OCI-LY1 (cell line): ENCODE data around the gene RBMS3.

ENCODE experiments used
- H2AFZ ChIP-seq: fragments of 200-600 bp; sonication (generic), shearing (Covaris generic); 2 replicates; pipeline ENCODE4 v1.6.0; 2014; ENCODE audit warnings: antibody characterized with exemption, mild to moderate bottlenecking, low read length
- H3F3A ChIP-seq: fragments of 200-600 bp; sonication (generic), shearing (Covaris generic); 2 replicates; pipeline ENCODE4 v1.6.0; 2014; ENCODE audit warnings: mild to moderate bottlenecking, antibody characterized with exemption, low read length, moderate library complexity; ENCODE audit not compliant: insufficient read depth
- H3K27ac ChIP-seq: fragments of 200-600 bp; sonication (generic); 2 replicates; pipeline ENCODE4 v1.5.1; 2014; ENCODE audit warnings: low read length, mixed run types, mild to moderate bottlenecking, low read depth; ENCODE audit not compliant: poor library complexity, severe bottlenecking
- H3K27me3 ChIP-seq: fragments of 200-600 bp; sonication (generic); 2 replicates; pipeline ENCODE4 v1.6.0; 2014; ENCODE audit warnings: antibody characterized with exemption, mild to moderate bottlenecking, low read length, moderate library complexity; ENCODE audit not compliant: insufficient read depth
- H3K36me3 ChIP-seq: fragments of 200-600 bp; sonication (generic); 2 replicates; pipeline ENCODE4 v1.6.1; 2014; ENCODE audit warnings: mild to moderate bottlenecking, antibody characterized with exemption, low read length, moderate library complexity, mixed read lengths; ENCODE audit not compliant: insufficient read depth
- H3K4me1 ChIP-seq: fragments of 200-600 bp; sonication (generic); 2 replicates; pipeline ENCODE4 v1.5.1; 2014; ENCODE audit warnings: mild to moderate bottlenecking, low read length, moderate library complexity; ENCODE audit not compliant: insufficient read depth, severe bottlenecking
- H3K4me2 ChIP-seq: fragments of 200-600 bp; sonication (generic), shearing (Covaris generic); 2 replicates; pipeline ENCODE4 v1.6.1; 2014; ENCODE audit warnings: low read length
- H3K4me3 ChIP-seq: fragments of 200-600 bp; sonication (generic); 2 replicates; pipeline ENCODE4 v1.5.1; 2014; ENCODE audit warnings: low read length, low read depth, mild to moderate bottlenecking, mixed read lengths; ENCODE audit not compliant: poor library complexity, severe bottlenecking
- H3K79me2 ChIP-seq: fragments of 200-600 bp; shearing (Covaris generic); 2 replicates; pipeline ENCODE4 v1.6.1; 2016; ENCODE audit warnings: mixed run types, low read length, mixed read lengths; ENCODE audit not compliant: insufficient read depth
- H3K9ac ChIP-seq: fragments of 200-600 bp; sonication (generic), shearing (Covaris generic); 2 replicates; pipeline ENCODE4 v1.6.1; 2014; ENCODE audit warnings: mild to moderate bottlenecking, low read length, mixed read lengths
- H3K9me2 ChIP-seq: fragments of 200-600 bp; sonication (generic), shearing (Covaris generic); 2 replicates; pipeline ENCODE4 v1.6.1; 2014; ENCODE audit warnings: low read depth, mild to moderate bottlenecking, low read length, mixed read lengths
- H3K9me3 ChIP-seq: fragments of 200-600 bp; shearing (Covaris generic); 2 replicates; pipeline ENCODE4 v1.6.1; 2014; ENCODE audit warnings: low read length, mixed read lengths
- H4K20me1 ChIP-seq: fragments of 200-600 bp; sonication (generic), shearing (Covaris generic); 2 replicates; pipeline ENCODE4 v1.6.0; 2016; ENCODE audit warnings: mild to moderate bottlenecking, low read length; ENCODE audit not compliant: insufficient read depth
- CTCF ChIP-seq: fragments of 200-600 bp; sonication (generic), shearing (Covaris generic); IDR thresholded peaks from 2 replicates; pipeline ENCODE4 v1.5.1; 2017; ENCODE audit warnings: mild to moderate bottlenecking, antibody characterized with exemption, low read length, moderate library complexity, mixed read lengths
- EZH2 ChIP-seq: fragments of 200-600 bp; sonication (generic), shearing (Covaris generic); IDR thresholded peaks from 2 replicates; pipeline ENCODE4 v1.8.0; 2017; ENCODE audit warnings: borderline replicate concordance, mixed run types, mild to moderate bottlenecking, antibody characterized with exemption, low read length, moderate library complexity, mixed read lengths

The RBMS3 gene

GRCh38 chr3:29716213-29716612 lies 435.3 kb downstream of the RBMS3 start:
- Histone ChIP-seq H3F3A (no peaks in the 10 kb centered on the region), H3K27me3 (no peaks in the 10 kb centered on the region), H3K9me2 (no peaks in the 10 kb centered on the region), H3K27ac (no peak overlapping the region), H3K4me1 (peaks cover 26% of the 10 kb centered on the region), H3K9me3 (no peaks in the 10 kb centered on the region), H3K9ac (no peak overlapping the region), H3K4me3 (no peak overlapping the region), H3K4me2 (no peak overlapping the region), H2AFZ (no peak overlapping the region), H4K20me1 (no peaks in the 10 kb centered on the region), H3K36me3 (no peaks in the 10 kb centered on the region), H3K79me2 (no peaks in the 10 kb centered on the region)
- TF ChIP-seq EZH2 (no peak), CTCF (no peak)

- no peaks in the 10 kb centered on the region for H3K27me3 ChIP-seq
- H2AFZ ChIP-seq = no peak overlapping the region
- H3K4me1 ChIP-seq = peaks cover 26% of the 10 kb centered on the region
- no peaks in the 10 kb centered on the region for H4K20me1 ChIP-seq
- H3F3A ChIP-seq = no peaks in the 10 kb centered on the region
- no peak overlapping the region for H3K4me3 ChIP-seq
- no peaks in the 10 kb centered on the region for H3K9me3 ChIP-seq
- H3K9me2 ChIP-seq = no peaks in the 10 kb centered on the region
- H3K36me3 ChIP-seq = no peaks in the 10 kb centered on the region
- no peak overlapping the region for H3K27ac ChIP-seq
- H3K79me2 ChIP-seq = no peaks in the 10 kb centered on the region
- TF ChIP-seq EZH2 (no peak), CTCF (no peak)
- H3K9ac ChIP-seq = no peak overlapping the region
- no peak overlapping the region for H3K4me2 ChIP-seq
Measured at GRCh38 chr3:29718661-29719065, 437.8 kb downstream of the RBMS3 start.

GRCh38 chr3:29720665-29721064 lies 439.8 kb downstream of the RBMS3 start:
- Histone ChIP-seq H3K4me2 (no peak overlapping the region), H2AFZ (no peak overlapping the region), H3F3A (no peaks in the 10 kb centered on the region), H3K4me3 (no peak overlapping the region), H4K20me1 (no peaks in the 10 kb centered on the region), H3K9ac (no peak overlapping the region), H3K36me3 (0 out of 2 replicates have a peak, but pooled peaks cover 6% of the 10 kb centered on the region), H3K4me1 (peaks cover 26% of the 10 kb centered on the region), H3K9me2 (no peaks in the 10 kb centered on the region), H3K79me2 (no peaks in the 10 kb centered on the region), H3K27ac (no peak overlapping the region), H3K9me3 (no peaks in the 10 kb centered on the region; the same call in 1 of the 2 replicates), H3K27me3 (no peaks in the 10 kb centered on the region)
- TF ChIP-seq EZH2 = no peak
- no peak for TF ChIP-seq CTCF
